Left forelimb (tissue), 1 donor: ENCODE results near the gene PPP2R1A.
"Not testable (repeated sequence)": the region's sequence is repeated elsewhere in the genome, so short reads cannot be mapped to it uniquely, and the experiment has no call there.

Source experiments
- DNase-seq: peaks from one replicate; pipeline ENCODE4 v3.0.0-alpha.2; 2018; ENCODE audit warnings: low spot score

Gene PPP2R1A

GRCh38 chr19:52244021-52244420, 54.2 kb downstream of the PPP2R1A start:
- no peak for DNase-seq

- DNase-seq, result no peak
Measured at GRCh38 chr19:52248241-52248640, 58.4 kb downstream of the PPP2R1A start.

DNA sequence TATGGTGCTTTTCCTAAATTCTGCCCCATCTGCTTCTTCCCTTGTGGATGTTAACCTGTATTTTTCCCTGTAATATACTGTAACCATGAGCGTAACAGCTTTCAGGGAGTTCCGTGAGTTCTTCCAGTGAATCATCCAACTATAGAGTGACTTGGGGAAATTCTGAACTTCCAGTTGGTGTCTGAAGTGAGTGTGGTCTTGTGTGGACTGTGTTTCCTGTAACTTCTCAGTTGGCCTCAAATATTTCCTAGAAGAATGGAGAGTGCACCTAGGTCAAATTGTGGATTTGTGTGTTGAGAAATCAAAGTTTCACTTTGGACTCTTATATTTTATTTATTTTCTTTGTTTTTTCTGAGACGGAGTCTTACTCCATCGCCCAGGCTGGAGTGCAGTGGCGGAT, 68.6 kb downstream of the PPP2R1A start:
- no peak for DNase-seq

DNA sequence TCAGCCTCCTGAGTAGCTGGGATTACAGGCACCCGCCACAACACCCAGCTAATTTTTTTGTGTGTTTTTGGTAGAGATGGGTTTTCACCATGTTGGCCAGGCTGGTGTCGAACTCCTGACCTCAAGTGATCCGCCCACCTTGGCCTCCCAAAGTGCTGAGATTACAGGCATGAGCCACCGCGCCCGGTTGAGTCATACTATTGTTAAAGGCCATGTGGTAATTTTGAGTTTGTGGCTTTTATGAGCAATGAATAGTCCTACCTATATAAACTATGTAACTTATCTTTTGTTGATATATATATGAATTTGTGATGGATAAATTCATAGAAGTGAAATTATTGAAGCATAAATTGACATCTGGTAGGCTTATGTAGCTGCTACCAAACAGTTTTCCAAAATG, 75.7 kb downstream of the PPP2R1A start:
- DNase-seq, result not testable (repeated sequence)

DNA sequence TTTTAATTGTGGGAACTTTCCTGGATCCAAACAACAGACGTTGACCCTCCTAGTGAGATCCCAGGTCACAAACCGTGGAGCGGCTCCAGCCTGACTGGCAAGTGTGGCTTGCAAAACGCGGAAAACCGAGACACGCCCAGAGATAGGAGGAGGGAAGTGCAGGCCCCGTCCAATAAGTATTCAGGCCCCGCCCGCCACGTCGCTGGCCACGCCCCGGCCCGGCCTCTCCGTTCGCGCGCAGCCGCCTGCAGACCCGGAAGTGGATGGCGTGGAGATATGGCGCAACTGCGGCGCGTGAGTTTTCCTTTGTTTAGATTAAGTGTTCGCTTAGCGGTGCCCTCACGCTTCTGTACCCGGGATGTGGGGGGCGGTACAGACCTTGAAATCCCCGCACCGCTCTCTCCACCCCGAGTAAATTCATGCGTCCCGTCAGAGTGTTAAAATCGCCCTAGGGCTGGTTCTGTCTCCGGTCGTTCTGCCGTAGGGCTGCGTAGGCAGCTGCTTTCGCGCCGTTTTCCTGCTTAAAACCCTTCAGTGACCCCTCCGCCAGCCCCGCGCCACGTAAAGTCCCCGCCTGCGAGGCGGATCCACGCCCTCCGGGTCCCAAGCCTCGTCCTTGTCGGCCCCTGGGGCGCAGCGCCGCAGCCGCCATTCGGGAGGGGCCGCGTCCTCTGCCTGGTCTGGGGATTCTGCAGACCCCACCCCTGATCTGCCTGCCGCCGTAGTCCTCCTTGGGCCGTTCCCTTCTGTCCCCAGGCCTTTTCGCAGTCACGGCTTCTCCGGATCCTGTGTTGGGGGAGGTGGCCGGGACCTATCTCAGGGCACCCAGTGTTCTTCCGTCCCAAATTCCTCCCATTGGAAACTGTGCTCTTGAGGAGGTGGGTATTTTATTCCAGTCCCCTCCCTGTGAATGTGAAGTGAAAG, 79.7 kb downstream of the PPP2R1A start, which contains the start of gene ZNF766:
ZNF766 (plus strand) TSS at position 250 of the 924 bp plus-strand sequence; CDS start at position 277, 27 bp downstream.
- DNase-seq, result peak; percentile 98

DNA sequence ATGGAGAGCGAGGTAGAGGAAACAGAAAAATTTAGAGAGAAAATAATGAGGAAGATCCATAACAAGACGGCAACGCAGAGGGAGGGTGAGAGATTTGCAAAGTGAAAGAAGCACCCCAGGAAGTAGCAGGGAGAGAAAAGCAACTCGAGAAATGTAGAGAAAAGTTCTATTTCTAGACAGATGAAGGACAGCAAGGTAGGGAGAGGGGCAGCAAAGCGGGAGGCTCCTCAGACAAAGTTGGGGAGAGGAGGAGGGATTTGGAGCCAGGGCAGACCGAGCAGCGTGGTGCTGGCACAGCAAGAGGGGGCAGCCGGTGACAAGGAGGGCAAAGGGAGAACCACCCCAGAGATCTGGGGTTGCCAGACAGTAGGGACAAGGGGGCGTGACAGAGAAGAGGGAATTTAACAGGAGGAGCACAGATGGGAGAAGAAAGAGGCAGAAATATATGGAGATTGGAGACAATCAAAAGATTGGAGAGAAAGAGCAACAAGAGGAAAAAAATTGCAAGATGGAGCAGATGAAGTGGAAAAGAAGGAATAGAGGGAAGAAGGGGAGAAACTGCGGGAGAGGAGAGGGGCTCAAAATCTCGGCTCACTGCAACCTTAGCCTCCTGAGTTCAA, 80.5 kb downstream of the PPP2R1A start:
- peak; percentile 67 for DNase-seq

- DNase-seq, result no peak
Measured at GRCh38 chr19:52273301-52273700, 83.4 kb downstream of the PPP2R1A start.

- no peak for DNase-seq
Measured at GRCh38 chr19:52274191-52274590, 84.3 kb downstream of the PPP2R1A start.

DNA sequence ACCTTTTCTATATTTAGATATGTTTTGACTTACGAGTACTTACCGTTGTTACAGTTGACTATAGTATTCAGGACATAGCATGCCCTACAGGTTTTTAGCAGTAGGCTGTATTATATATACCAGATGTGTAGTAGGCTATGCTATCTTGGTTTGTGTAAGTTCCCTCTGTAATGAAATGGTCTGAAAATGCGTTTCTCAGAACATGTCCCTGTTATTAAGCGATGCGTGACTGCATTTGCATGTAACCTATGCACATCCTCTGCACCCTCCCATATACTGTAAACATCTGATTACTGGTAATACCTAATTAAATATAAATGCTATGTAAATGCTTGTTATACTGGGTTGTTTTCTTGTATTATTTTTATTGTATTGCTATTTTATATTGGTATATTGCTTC, 86.1 kb downstream of the PPP2R1A start:
- DNase-seq, result no peak

DNA sequence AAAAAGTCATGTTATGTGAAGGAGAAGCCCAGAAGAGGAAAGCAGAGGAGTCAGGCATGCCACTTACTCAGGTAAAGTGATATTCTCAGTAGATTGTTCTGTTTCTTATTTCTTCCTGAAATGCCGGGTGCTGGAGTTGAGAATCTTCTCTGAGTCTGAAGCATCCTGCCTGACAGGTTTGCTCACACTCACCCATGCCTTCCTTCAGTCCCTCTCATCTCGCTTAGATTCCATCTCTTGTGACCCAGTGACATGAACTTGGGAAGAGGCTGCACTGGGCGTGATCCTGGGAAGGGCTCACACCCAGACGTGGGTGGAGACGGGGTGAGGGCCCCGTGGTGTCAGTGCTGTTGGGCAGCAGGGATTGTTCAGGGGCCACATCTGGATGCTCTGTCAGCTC, 87.6 kb downstream of the PPP2R1A start:
- no peak for DNase-seq
